B cell (primary cell): ENCODE results near the gene VPS72. TPM values are rescaled to one million over a fixed set of nuclear protein-coding genes. Genes with fewer than 3 reads are reported as not detected.

Experiments
- ATAC-seq: fragments of 200-7000 bp; cut with Tn5 transposase; one replicate; pipeline ENCODE4 v1.10.0; 2021; ENCODE audit warnings: low read depth, mild to moderate bottlenecking, moderate number of reproducible peaks, moderate library complexity
- CTCF ChIA-PET: fragments of 350-600 bp; sonication (Branson Sonifier 250); formaldehyde crosslinking; loops from one replicate; lab custom pipeline; 2021; ENCODE audit warnings: antibody characterized with exemption, inconsistent platforms; lab: Charles Lee
- POLR2A ChIA-PET: fragments of 350-600 bp; sonication (Branson Sonifier 250); formaldehyde crosslinking; loops from one replicate; lab custom pipeline; 2021; ENCODE audit warnings: antibody characterized with exemption; lab: Charles Lee
- DNase-seq: peaks from one replicate; pipeline ENCODE4 v3.0.0; 2013
- H2AFZ ChIP-seq: 2 replicates; pipeline ENCODE4 v1.6.1; 2012; ENCODE audit warnings: mild to moderate bottlenecking, low read depth, low read length; ENCODE audit not compliant: insufficient read depth, poor library complexity, severe bottlenecking
- H3K27ac ChIP-seq, 2 donors: 1 replicate in 1 of 2; 2 replicates in 1 of 2; pipeline ENCODE4 v1.5.1; 2012 to 2013; ENCODE audit warnings: low read length in 2 of 2, mild to moderate bottlenecking in 2 of 2, moderate library complexity in 1 of 2
- H3K27me3 ChIP-seq, 4 experiments: fragments of 200-600 bp in 1 of 4; sonication (generic) in 1 of 4; replicated peaks in 1 of 4; 1 replicate in 2 of 4; 2 replicates in 2 of 4; pipeline versions ENCODE4 v1.6.1 to v1.7.0; 2013 to 2016; ENCODE audit warnings: low read length in 3 of 4, mild to moderate bottlenecking in 2 of 4, mixed read lengths in 1 of 4, moderate library complexity in 1 of 4; ENCODE audit not compliant: insufficient read depth in 4 of 4, control insufficient read depth in 3 of 4; ENCODE audit errors: control extremely low read depth in 1 of 4
- H3K36me3 ChIP-seq, 2 experiments: replicated peaks in 1 of 2; 1 replicate in 1 of 2; 2 replicates in 1 of 2; pipeline versions ENCODE4 v1.6.1 to v1.7.1; 2013; ENCODE audit warnings: low read length in 1 of 2; ENCODE audit not compliant: insufficient read depth in 2 of 2, control insufficient read depth in 1 of 2; ENCODE audit errors: control extremely low read depth in 1 of 2, extremely low read depth in 1 of 2
- H3K4me1 ChIP-seq, 2 donors: fragments of 200-600 bp in 1 of 2; sonication (generic) in 1 of 2; 1 replicate in 1 of 2; 2 replicates in 1 of 2; pipeline versions ENCODE4 v1.5.1 to v1.6.1; 2013 to 2017; ENCODE audit warnings: low read length in 2 of 2; ENCODE audit not compliant: control insufficient read depth in 2 of 2, insufficient read depth in 2 of 2
- H3K4me2 ChIP-seq: replicated peaks from 2 replicates; pipeline ENCODE3; 2012; ENCODE audit warnings: mild to moderate bottlenecking, low read depth, low read length; ENCODE audit not compliant: poor library complexity, severe bottlenecking
- H3K4me3 ChIP-seq, 5 experiments: fragments of 200-600 bp in 1 of 5; sonication (generic) in 1 of 5; 1 replicate in 3 of 5; 2 replicates in 2 of 5; pipeline versions ENCODE4 v1.5.1 to v1.7.0; 2011 to 2016; ENCODE audit warnings: low read length in 4 of 5, mild to moderate bottlenecking in 4 of 5, low read depth in 2 of 5, control low read depth in 1 of 5, moderate library complexity in 1 of 5; ENCODE audit not compliant: insufficient read depth in 1 of 5; ENCODE audit errors: control extremely low read depth in 1 of 5, extremely low read depth in 1 of 5
- H3K79me2 ChIP-seq: fragments of 200-600 bp; sonication (generic); one replicate; pipeline ENCODE4 v1.6.0; 2016; ENCODE audit warnings: low read length; ENCODE audit not compliant: control insufficient read depth, insufficient read depth
- H3K9ac ChIP-seq: fragments of 200-600 bp; sonication (generic); 2 replicates; pipeline ENCODE4 v1.6.1; 2017; ENCODE audit warnings: mild to moderate bottlenecking, low read length, moderate library complexity
- H3K9me3 ChIP-seq, 3 donors: one replicate each; pipeline versions ENCODE4 v1.6.1 to v1.7.1; 2013; ENCODE audit warnings: low read length in 2 of 3; ENCODE audit not compliant: control insufficient read depth in 2 of 3, insufficient read depth in 1 of 3; ENCODE audit errors: control extremely low read depth in 1 of 3
- H4K20me1 ChIP-seq: 2 replicates; pipeline ENCODE4 v1.6.0; 2012; ENCODE audit warnings: mild to moderate bottlenecking, low read length; ENCODE audit not compliant: insufficient read depth, control insufficient read depth, poor library complexity, severe bottlenecking
- H3K27ac Mint-ChIP-seq: one replicate; pipeline ENCODE4 v1.8.0; 2021; ENCODE audit warnings: mixed read lengths
- H3K27me3 Mint-ChIP-seq: one replicate; pipeline ENCODE4 v1.8.0; 2021; ENCODE audit warnings: mixed read lengths
- H3K4me1 Mint-ChIP-seq: one replicate; pipeline ENCODE4 v1.8.0; 2021; ENCODE audit warnings: mixed read lengths
- H3K4me3 Mint-ChIP-seq: one replicate; pipeline ENCODE4 v1.8.0; 2021; ENCODE audit warnings: mixed read lengths
- H3K9me3 Mint-ChIP-seq: one replicate; pipeline ENCODE4 v1.8.0; 2022; ENCODE audit warnings: mixed read lengths; ENCODE audit not compliant: insufficient read depth
- EZH2 ChIP-seq: IDR thresholded peaks from 2 replicates; pipeline ENCODE4 v1.6.1; 2012; ENCODE audit warnings: borderline replicate concordance, low read depth, mild to moderate bottlenecking, moderate library complexity, low read length; ENCODE audit not compliant: insufficient read depth, poor library complexity, severe bottlenecking
- WGBS: methylation state at CpG from one replicate; pipeline ENCODE4 v1.1.5; 2013; ENCODE audit warnings: missing lambda C conversion rate; ENCODE audit not compliant: insufficient coverage; 5-methylcytosine and 5-hydroxymethylcytosine counted together
- intact Hi-C: fragments of 100-400 bp; cut with micrococcal nuclease; formaldehyde crosslinking; loops from one replicate; pipeline ENCODE4 v1.10.0; 2022
- polyA plus RNA-seq: library from polyadenylated mRNA; depleted of rRNA; stranded (reverse); fragments of >200 nt; gene quantifications from 2 replicates; pipeline ENCODE4 v1.2.3, GENCODE V29; 2012
- total RNA-seq, 2 donors: library from RNA; stranded (reverse); fragments of 120-200 nt in 1 of 2; gene quantifications; 1 replicate in 1 of 2; 2 replicates in 1 of 2; pipeline versions ENCODE4 v1.2.3 to v1.2.4, GENCODE V29; 2013 to 2022
- TF ChIP-seq, protein P1 (sequence below): fragments of 200-600 bp; IDR thresholded peaks from one replicate; pipeline ENCODE4 v1.8.0; 2022; ENCODE audit warnings: antibody characterized with exemption, mild to moderate bottlenecking

The VPS72 gene
- total and polyA plus RNA-seq, 2 donors (not counting 1 experiment from before 2014, with no cell fraction given) = 42.1 to 48.7 TPM

DNA sequence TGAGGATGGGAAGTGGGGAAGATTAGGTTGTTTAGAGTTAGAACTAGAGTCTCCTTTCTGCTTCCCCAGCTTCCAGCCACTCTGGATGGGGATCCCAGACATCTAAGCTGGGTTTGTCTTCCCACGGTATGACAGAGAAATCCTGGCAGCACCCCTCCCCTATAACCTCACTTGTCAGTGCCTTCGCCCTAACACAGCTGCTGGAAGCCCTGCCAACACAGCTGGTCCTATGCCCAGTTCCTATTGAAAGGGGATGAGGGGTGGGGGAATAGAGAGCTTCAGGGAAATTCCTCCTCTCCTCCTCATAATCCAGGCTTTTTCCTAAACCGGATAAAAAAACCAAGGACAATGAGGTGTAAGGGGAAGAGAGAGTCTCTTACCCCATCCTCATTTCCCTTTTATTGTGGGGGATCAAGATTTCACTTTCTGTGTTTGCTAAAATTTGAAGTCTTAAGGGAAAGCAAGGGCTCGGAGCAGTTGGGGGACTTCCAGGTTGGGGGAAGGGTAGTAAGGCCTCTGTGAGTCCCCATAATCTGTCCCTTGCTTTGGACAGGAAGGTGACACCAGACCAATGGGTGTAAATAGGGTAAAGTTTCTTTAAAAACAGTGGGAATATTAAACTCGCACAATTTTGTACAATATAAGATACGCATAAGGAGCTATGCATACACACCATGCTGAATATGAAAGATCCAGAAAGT lies 14.8 kb downstream of the VPS72 start:
- no peak overlapping the region for H3K27ac ChIP-seq
- no peaks in the 10 kb centered on the region for H3K27me3 ChIP-seq
- CTCF ChIA-PET = interaction anchor here (1.0 to 2.3 kb wide), 7 partner anchors 9 to 77 kb away, joined by 3 to 9 read pairs (median 4); partner anchors contain the start of genes SCNM1, TNFAIP8L2 and VPS72
- no peaks in the 10 kb centered on the region for H3K9me3 ChIP-seq
- no peak overlapping the region for H3K4me2 ChIP-seq
- WGBS = no CpG with 5 or more reads among the region's 6 CpGs
- H3K36me3 ChIP-seq = peaks cover 5 to 49% of the 10 kb centered on the region in 2 experiments
- intact Hi-C loops = no loop called here
- POLR2A ChIA-PET = interaction anchor here (1.0 kb wide), 1 partner anchor 15 kb away, joined by 4 read pairs; the partner anchor contains the start of gene VPS72
- H3K4me1 ChIP-seq = no peaks in the 10 kb centered on the region
- TF ChIP-seq EZH2 = no peak
- TF ChIP-seq, protein P1, sequence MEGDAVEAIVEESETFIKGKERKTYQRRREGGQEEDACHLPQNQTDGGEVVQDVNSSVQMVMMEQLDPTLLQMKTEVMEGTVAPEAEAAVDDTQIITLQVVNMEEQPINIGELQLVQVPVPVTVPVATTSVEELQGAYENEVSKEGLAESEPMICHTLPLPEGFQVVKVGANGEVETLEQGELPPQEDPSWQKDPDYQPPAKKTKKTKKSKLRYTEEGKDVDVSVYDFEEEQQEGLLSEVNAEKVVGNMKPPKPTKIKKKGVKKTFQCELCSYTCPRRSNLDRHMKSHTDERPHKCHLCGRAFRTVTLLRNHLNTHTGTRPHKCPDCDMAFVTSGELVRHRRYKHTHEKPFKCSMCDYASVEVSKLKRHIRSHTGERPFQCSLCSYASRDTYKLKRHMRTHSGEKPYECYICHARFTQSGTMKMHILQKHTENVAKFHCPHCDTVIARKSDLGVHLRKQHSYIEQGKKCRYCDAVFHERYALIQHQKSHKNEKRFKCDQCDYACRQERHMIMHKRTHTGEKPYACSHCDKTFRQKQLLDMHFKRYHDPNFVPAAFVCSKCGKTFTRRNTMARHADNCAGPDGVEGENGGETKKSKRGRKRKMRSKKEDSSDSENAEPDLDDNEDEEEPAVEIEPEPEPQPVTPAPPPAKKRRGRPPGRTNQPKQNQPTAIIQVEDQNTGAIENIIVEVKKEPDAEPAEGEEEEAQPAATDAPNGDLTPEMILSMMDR = no peak
- Mint-ChIP-seq H3K27me3 (no peaks in the 10 kb centered on the region), H3K4me1 (peaks cover 2% of the 10 kb centered on the region), H3K27ac (no peak overlapping the region), H3K4me3 (no peak overlapping the region), H3K9me3 (no peaks in the 10 kb centered on the region)
- H3K79me2 ChIP-seq = no peaks in the 10 kb centered on the region
- H2AFZ ChIP-seq = no peak overlapping the region
- DNase-seq (no peak), ATAC-seq (no peak)
- H3K9ac ChIP-seq = no peak overlapping the region
- no peak overlapping the region for H3K4me3 ChIP-seq
- H4K20me1 ChIP-seq = no peaks in the 10 kb centered on the region

DNA sequence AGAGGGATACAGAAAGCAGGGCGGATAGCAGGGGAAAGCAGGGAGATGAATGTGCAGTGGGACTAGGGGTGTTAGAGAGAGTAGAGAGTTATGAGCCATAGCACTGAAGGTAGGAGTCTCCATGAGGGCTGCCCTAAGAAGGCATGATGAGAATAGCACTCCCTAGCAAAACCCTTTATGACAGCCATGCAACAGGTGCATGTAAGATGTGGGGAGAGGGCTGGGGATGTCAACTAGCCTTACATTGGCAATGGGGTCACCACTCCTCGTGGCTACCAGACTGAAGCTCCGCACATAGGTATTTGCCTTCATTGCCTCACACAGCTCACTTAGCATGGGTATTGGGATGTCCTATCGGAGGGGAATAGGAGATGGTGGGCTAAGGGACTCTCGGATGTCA lies 18.8 kb downstream of the VPS72 start:
- Mint-ChIP-seq H3K27ac (peak overlapping the region; percentile 5), H3K9me3 (no peaks in the 10 kb centered on the region), H3K4me1 (peaks cover 14% of the 10 kb centered on the region), H3K27me3 (no peaks in the 10 kb centered on the region), H3K4me3 (no peak overlapping the region)
- Histone ChIP-seq H3K4me1 (peaks cover 10 to 11% of the 10 kb centered on the region in 2 donors), H3K27ac (no peak overlapping the region), H3K9me3 (no peaks in the 10 kb centered on the region), H3K4me3 (no peak overlapping the region), H4K20me1 (no peaks in the 10 kb centered on the region), H3K27me3 (no peaks in the 10 kb centered on the region), H3K4me2 (no peak overlapping the region), H2AFZ (no peak overlapping the region), H3K36me3 (peaks cover 4 to 51% of the 10 kb centered on the region in 2 experiments), H3K9ac (no peak overlapping the region), H3K79me2 (peaks cover 11% of the 10 kb centered on the region)
- ChIA-PET POLR2A (no interaction called here), CTCF (interaction anchor here (0.6 kb wide), 1 partner anchor 21 kb away, joined by 5 read pairs; no protein-coding TSS in a partner anchor)
- DNase-seq = no peak
- TF ChIP-seq, protein P1 = no peak
- TF ChIP-seq EZH2 = no peak
- 100% methylated on average over 3 of the region's 5 CpGs for WGBS
- ATAC-seq = no peak
- intact Hi-C loops = no loop called here
